Spleen (tissue), 11 donors: Measurements from ENCODE around the gene RAB25. TPM values are rescaled to one million over a fixed set of nuclear protein-coding genes. Genes with fewer than 3 reads are reported as not detected.

ENCODE experiments used
- DNase-seq: peaks from one replicate; pipeline ENCODE4 v3.0.0-alpha.2; 2020
- H3K27ac ChIP-seq, 8 donors: fragments of 200-600 bp; sonication (generic) in 7 of 8; 1 replicate in 4 of 8; 2 replicates in 4 of 8; pipeline versions ENCODE4 v1.5.0 to v1.8.0; 2016 to 2021; ENCODE audit warnings: inconsistent platforms in 4 of 8, mild to moderate bottlenecking in 4 of 8, moderate library complexity in 1 of 8
- H3K27me3 ChIP-seq, 7 donors: fragments of 200-600 bp; sonication (generic) in 6 of 7; replicated peaks in 1 of 7; 1 replicate in 4 of 7; 2 replicates in 3 of 7; pipeline versions ENCODE4 v1.5.0 to v1.8.0; 2016 to 2021; ENCODE audit warnings: inconsistent platforms in 3 of 7, mild to moderate bottlenecking in 1 of 7
- H3K36me3 ChIP-seq, 6 donors: fragments of 200-600 bp; sonication (generic) in 5 of 6; 1 replicate in 4 of 6; 2 replicates in 2 of 6; pipeline versions ENCODE4 v1.5.0 to v1.8.0; 2016 to 2021; ENCODE audit warnings: inconsistent platforms in 2 of 6
- H3K4me1 ChIP-seq, 6 donors: fragments of 200-600 bp; sonication (generic) in 5 of 6; 1 replicate in 3 of 6; 2 replicates in 3 of 6; pipeline versions ENCODE4 v1.5.0 to v1.8.0; 2016 to 2021; ENCODE audit warnings: inconsistent platforms in 3 of 6
- H3K4me3 ChIP-seq, 8 donors: fragments of 200-600 bp; sonication (generic) in 7 of 8; 1 replicate in 4 of 8; 2 replicates in 4 of 8; pipeline versions ENCODE4 v1.5.0 to v1.8.0; 2016 to 2021; ENCODE audit warnings: inconsistent platforms in 4 of 8, mild to moderate bottlenecking in 4 of 8, moderate library complexity in 2 of 8
- H3K9me3 ChIP-seq, 8 donors: fragments of 200-600 bp; sonication (generic) in 7 of 8; 1 replicate in 4 of 8; 2 replicates in 4 of 8; pipeline versions ENCODE4 v1.5.0 to v1.8.0; 2016 to 2021; ENCODE audit warnings: inconsistent platforms in 4 of 8
- CTCF ChIP-seq, 11 experiments: fragments of 200-600 bp in 7 of 11; fragments of 450-650 bp in 4 of 11; sonication (generic) in 4 of 11; IDR thresholded peaks in 8 of 11; conservative IDR thresholded peaks in 3 of 11; 1 replicate in 7 of 11; 2 replicates in 4 of 11; pipeline versions ENCODE4 v1.4.0 to v1.8.0; 2016 to 2021; ENCODE audit warnings: antibody characterized with exemption in 11 of 11, inconsistent platforms in 4 of 11, mild to moderate bottlenecking in 1 of 11
- POLR2A ChIP-seq, 3 donors: fragments of 450-650 bp; IDR thresholded peaks; one replicate each; pipeline ENCODE4 v1.5.1; 2017; ENCODE audit warnings: antibody characterized with exemption in 3 of 3, mild to moderate bottlenecking in 1 of 3
- POLR2AphosphoS5 ChIP-seq, 3 donors: sonication (generic); formaldehyde crosslinking; IDR thresholded peaks; one replicate each; pipeline ENCODE4 v1.5.1; 2017; ENCODE audit warnings: antibody characterized with exemption in 3 of 3
- WGBS, 5 donors: extraction: QIAGEN DNeasy Blood & Tissue Kit in 3 of 5; methylation state at CpG; one replicate each; pipeline versions ENCODE4 v1.1.5 to v1.1.7; 2013 to 2018; 5-methylcytosine and 5-hydroxymethylcytosine counted together
- intact Hi-C: fragments of 100-400 bp; cut with DNase I; formaldehyde crosslinking; loops from one replicate; pipeline ENCODE4 v1.15.0; 2023; ENCODE audit warnings: low total_unique reads
- polyA plus RNA-seq, 3 donors: library from polyadenylated mRNA; stranded (reverse); fragments of 200-250 nt; gene quantifications; one replicate each; pipeline ENCODE4 v1.2.1, GENCODE V29; 2013
- total RNA-seq, 7 donors: library from RNA; depleted of rRNA in 3 of 7; stranded (reverse); fragments of >200 nt in 3 of 7; fragmentation: NEBNext Ultra II Directional in 4 of 7; extraction: Animal tissue kit (Norgen Biotek cat#: 25700) in 4 of 7; gene quantifications; one replicate each; pipeline versions ENCODE4 v1.1.0 to v1.2.1, GENCODE V29; 2016 to 2021
- donor health status: healthy with polysubstance abuse.
- donor health status: DM: no; HTN: no; CAD: no; lungs with moderate emphysema.
- donor health status: DM: no; HTN: no; CAD: no.
- donor health status: Bipolar disorder and iron deficiency.
- donor health status: healthy.
- donor health status: DM: no; HTN: no; CAD: no.
- donor health status: DM: yes; HTN: yes; CAD: no.

RAB25 gene
- total and polyA plus RNA-seq, 10 donors: 0.28 to 0.70 (median 0.50) TPM; not detected in 5

- WGBS, 5 donors: 54 to 63% (median 59%) methylated on average over 5 to 6 of the region's 6 CpGs
- intact Hi-C loops: loop anchor here (2.0 to 5.0 kb wide), 2 partner anchors 41 to 133 kb away; no protein-coding TSS in a partner anchor
- H3K9me3 ChIP-seq: no peaks in the 10 kb centered on the region
- H3K36me3 ChIP-seq: no peaks in the 10 kb centered on the region
- peaks cover 0 to 14% (median 0%) of the 10 kb centered on the region in 7 donors for H3K27me3 ChIP-seq
- TF ChIP-seq POLR2AphosphoS5 (IDR thresholded peaks at IDR 0.05): no peak
- no peak for TF ChIP-seq CTCF (IDR thresholded peaks at IDR 0.05 in 8 of 11, conservative IDR thresholded peaks at IDR 0.05 in 3 of 11)
- TF ChIP-seq POLR2A (IDR thresholded peaks at IDR 0.05): no peak
- no peak overlapping the region for H3K27ac ChIP-seq
- no peak for DNase-seq
- no peak overlapping the region for H3K4me3 ChIP-seq
- peaks cover 8 to 22% (median 14%) of the 10 kb centered on the region in 6 donors for H3K4me1 ChIP-seq
Measured at GRCh38 chr1:156089704-156090103, 28.7 kb downstream of the RAB25 start.

- Histone ChIP-seq H3K27me3 (peaks cover 0 to 8% (median 0%) of the 10 kb centered on the region in 7 donors), H3K36me3 (no peaks in the 10 kb centered on the region), H3K9me3 (no peaks in the 10 kb centered on the region), H3K4me3 (no peak overlapping the region), H3K4me1 (peaks cover 8 to 24% (median 14%) of the 10 kb centered on the region in 6 donors), H3K27ac (peak overlapping the region in 1 of 8 donors; percentile 42)
- DNase-seq: no peak
- TF ChIP-seq POLR2A (IDR thresholded peaks at IDR 0.05) (no peak), POLR2AphosphoS5 (IDR thresholded peaks at IDR 0.05) (no peak), CTCF (IDR thresholded peaks at IDR 0.05 in 8 of 11, conservative IDR thresholded peaks at IDR 0.05 in 3 of 11) (peak in 4 of 11 experiments; percentile 72 to 84 (median 80))
- WGBS, 5 donors: 19 to 31% (median 24%) methylated on average over 5 of the region's 5 CpGs
- intact Hi-C loops: loop anchor here (2.0 to 5.0 kb wide), 2 partner anchors 41 to 132 kb away; no protein-coding TSS in a partner anchor
Measured at GRCh38 chr1:156090138-156090839, 29.3 kb downstream of the RAB25 start.

- peak; percentile 17 to 55 (median 36) for TF ChIP-seq POLR2AphosphoS5 (IDR thresholded peaks at IDR 0.05)
- peak in 7 of 11 experiments; percentile 27 to 88 (median 84) for TF ChIP-seq CTCF (IDR thresholded peaks at IDR 0.05 in 8 of 11, conservative IDR thresholded peaks at IDR 0.05 in 3 of 11)
- no peak for TF ChIP-seq POLR2A (IDR thresholded peaks at IDR 0.05)
- peaks cover 9 to 29% (median 17%) of the 10 kb centered on the region in 6 donors for H3K4me1 ChIP-seq
- H3K9me3 ChIP-seq: no peaks in the 10 kb centered on the region
- 40 to 47% (median 41%) methylated on average over 13 to 14 of the region's 14 CpGs for WGBS, 5 donors
- peak overlapping the region in 1 of 8 donors; percentile 42 for H3K27ac ChIP-seq
- intact Hi-C loops: loop anchor here (2.0 to 5.0 kb wide), 2 partner anchors 40 to 131 kb away; no protein-coding TSS in a partner anchor
- H3K27me3 ChIP-seq: peaks cover 0 to 8% (median 0%) of the 10 kb centered on the region in 7 donors
- H3K4me3 ChIP-seq: no peak overlapping the region
- DNase-seq: peak; percentile 95
- H3K36me3 ChIP-seq: no peaks in the 10 kb centered on the region
Measured at GRCh38 chr1:156090840-156091188, 29.9 kb downstream of the RAB25 start.

- H3K27me3 ChIP-seq: peaks cover 0 to 5% (median 0%) of the 10 kb centered on the region in 7 donors
- no peaks in the 10 kb centered on the region for H3K36me3 ChIP-seq
- intact Hi-C loops: loop anchor here (2.0 to 5.0 kb wide), 2 partner anchors 39 to 131 kb away; no protein-coding TSS in a partner anchor
- no peak for TF ChIP-seq POLR2A (IDR thresholded peaks at IDR 0.05)
- no peak for TF ChIP-seq CTCF (IDR thresholded peaks at IDR 0.05 in 8 of 11, conservative IDR thresholded peaks at IDR 0.05 in 3 of 11)
- no peak for TF ChIP-seq POLR2AphosphoS5 (IDR thresholded peaks at IDR 0.05)
- H3K9me3 ChIP-seq: no peaks in the 10 kb centered on the region
- no peak overlapping the region for H3K4me3 ChIP-seq
- peaks cover 17 to 37% (median 25%) of the 10 kb centered on the region in 6 donors for H3K4me1 ChIP-seq
- WGBS, 5 donors: 74 to 78% (median 76%) methylated on average over 2 of the region's 2 CpGs
- no peak overlapping the region for H3K27ac ChIP-seq
- no peak for DNase-seq
Measured at GRCh38 chr1:156091610-156092009, 30.6 kb downstream of the RAB25 start.
